HPDE6-E6E7 (cell line): Measurements from ENCODE around the gene AOPEP.
"Not testable (repeated sequence)": the region's sequence is repeated elsewhere in the genome, so short reads cannot be mapped to it uniquely, and the experiment has no call there.

ENCODE experiments used
- DNase-seq: peaks from one replicate; pipeline ENCODE4 v3.0.0; 2011; ENCODE audit warnings: missing footprints; ENCODE audit errors: extremely low spot score

The AOPEP gene

DNA sequence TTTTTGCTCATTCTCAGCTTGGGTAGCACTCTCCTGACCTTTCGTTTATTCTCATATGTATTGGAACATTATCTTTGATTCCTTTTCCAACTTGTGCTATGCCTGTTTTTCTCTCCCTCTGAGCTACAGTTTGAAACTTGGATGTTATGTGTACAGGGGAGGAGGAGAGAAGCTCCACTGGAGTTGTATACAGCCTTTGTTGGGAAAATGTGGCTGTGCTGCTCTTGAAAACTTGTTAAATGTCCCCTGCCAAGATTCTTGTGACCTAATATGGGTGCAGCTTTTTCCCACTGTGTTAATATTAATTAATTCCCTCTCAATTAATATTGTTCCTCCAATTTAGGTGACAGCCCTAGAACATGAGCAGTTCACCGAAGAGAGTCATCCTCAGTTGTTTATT, 235.4 kb downstream of the AOPEP start:
- DNase-seq: no peak

DNA sequence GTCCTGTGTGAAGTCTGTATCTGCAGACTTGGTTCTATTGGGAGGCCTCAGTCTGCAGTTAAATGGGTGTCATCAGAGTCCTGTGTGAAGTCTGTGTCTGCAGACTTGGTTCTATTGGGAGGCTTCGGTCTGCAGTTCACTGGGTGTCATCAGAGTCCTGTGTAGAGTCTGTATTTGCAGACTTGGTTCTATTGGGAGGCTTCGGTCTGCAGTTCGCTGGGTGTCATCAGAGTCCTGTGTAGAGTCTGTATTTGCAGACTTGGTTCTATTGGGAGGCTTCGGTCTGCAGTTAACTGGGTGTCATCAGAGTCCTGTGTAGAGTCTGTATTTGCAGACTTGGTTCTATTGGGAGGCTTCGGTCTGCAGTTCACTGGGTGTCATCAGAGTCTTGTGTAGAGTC, 239.1 kb downstream of the AOPEP start:
- DNase-seq: not testable (repeated sequence)

DNA sequence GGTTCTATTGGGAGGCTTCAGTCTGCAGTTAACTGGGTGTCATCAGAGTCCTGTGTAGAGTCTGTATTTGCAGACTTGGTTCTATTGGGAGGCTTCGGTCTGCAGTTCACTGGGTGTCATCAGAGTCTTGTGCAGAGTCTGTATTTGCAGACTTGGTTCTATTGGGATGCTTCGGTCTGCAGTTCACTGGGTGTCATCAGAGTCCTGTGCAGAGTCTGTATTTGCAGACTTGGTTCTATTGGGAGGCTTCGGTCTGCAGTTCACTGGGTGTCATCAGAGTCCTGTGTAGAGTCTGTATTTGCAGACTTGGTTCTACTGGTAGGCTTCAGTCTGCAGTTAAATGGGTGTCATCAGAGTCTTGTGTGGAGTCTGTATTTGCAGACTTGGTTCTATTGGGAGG, 239.5 kb downstream of the AOPEP start:
- DNase-seq: not testable (repeated sequence)

DNA sequence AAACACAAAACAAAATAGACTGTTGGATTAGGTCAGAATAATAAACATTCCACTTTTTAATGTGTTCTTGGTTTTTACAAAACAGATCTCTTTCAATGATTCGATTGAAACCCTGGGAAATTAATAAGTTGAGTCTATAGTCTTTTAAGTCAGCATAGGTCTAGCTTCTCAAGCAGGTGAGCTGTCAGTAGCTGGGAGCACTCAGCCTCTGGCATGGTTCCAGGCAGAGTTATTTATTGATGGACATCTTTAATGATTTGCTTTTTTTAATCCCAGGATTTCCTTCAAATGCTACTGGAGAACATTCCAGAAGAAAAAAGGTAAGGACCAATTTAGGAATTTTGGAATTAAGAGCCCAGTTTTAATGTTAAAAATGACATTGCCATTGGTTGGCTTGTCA, 241.0 kb downstream of the AOPEP start:
- no peak for DNase-seq

DNA sequence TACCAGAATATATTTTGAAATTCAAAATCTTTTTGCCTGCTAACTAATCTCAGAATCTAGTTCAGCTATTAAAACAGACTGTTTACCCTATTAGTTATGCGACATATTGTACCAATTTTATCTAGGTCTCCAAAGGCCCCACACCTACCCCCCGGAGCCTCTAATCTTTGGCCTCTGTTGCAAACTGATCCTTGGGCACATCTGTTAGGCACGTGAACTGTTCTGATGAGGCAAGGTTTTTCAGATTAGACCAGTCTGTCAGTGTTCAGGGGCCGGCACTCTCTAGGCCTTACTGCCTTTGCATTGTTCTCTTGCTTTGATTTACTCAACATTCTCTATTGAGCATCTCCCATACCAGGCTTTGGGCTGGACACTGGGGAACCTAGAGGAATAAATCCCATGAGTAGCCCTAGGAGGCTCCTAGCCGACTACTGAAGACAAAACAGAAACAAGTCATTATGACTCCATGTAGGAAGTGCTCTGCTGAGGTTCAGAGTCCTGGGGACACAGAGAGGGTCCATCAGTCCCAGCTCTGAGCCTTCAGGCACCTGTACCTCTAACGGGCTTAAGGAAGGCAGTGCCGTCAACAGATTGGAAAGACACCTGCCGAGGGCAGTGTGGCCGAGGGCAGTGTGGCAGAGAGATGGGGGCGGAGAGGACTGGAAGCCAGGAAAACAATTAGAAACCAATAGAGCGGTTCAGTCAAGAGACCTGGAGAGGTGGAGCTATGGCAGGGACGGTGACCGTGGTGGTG, 245.1 kb downstream of the AOPEP start:
- no peak for DNase-seq

DNA sequence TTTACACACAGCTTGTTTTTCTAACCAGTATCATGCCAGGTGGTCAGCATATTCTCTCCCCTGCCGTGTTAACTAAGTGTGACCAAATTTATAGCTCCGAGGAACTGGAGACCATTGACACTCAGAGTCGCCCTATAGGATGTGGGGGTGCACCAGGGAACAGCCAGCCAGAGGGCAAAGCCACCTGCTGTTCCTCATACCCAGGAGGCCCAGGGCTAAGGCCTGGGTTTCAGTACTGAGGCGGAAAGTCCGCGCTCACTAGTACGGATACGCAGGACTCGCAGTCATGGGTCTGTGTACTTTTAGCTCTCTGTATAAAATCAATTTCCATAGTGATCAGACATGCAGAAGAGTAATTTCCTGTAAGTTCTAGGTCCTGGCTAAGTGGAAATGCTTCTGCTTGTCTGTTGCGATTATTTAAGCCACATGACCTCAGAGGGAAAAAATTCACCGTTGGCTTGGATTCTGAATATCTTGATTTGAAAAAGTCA, 247.0 kb downstream of the AOPEP start:
- no peak for DNase-seq

DNA sequence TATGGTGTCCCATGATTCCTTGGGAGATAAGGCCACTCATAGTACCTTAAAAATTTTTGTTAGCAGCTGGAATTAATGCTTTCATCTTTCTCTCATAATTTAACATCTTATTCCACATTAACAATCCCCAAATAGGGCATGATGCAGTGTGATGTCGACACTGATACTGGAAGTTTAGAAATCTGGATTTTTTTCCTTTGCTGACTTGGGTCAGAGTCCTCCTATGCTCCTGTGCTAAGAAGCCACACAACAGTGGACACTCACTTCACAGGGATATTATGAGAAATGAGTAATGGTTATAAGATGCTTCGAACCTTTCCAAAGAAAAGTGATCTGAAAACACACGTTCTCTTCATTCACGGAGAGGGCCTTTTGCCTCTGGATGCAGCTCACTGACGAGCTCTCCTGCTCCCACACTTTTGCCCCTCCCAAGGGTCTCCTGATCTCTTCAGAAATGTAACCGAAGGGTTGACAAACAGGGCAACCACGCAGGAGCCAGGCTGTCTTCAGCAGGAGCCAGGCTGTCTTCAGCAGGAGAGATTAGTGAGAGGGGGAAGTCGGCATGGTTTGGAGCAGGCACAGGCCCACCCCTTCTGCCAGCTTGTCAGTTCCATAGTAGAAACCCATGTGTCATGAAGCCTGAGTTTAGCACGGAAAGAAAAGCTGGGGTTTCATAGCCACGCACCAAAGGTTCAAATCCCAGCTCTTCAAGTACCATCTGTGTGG, 247.8 kb downstream of the AOPEP start:
- DNase-seq: no peak

DNA sequence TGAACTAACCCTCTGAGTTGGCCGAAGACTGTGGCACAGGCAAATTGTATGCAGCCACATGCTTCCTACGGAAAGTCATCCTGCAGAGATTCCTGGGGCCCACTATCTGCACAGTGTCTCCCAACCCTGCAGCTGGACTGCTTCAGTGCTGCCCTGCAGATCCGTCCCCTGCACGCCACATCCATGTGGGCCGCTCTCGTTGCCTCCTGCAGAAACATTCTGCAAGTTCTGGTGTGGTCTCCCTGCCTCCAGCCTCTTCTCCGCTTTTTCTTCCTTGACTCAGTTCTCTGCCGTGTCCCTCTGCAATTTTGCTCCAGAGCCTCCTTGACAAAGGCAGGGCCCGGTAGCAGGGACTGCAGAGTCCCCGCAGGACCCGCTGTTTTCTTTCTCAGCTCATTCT, 249.0 kb downstream of the AOPEP start:
- DNase-seq: no peak

DNA sequence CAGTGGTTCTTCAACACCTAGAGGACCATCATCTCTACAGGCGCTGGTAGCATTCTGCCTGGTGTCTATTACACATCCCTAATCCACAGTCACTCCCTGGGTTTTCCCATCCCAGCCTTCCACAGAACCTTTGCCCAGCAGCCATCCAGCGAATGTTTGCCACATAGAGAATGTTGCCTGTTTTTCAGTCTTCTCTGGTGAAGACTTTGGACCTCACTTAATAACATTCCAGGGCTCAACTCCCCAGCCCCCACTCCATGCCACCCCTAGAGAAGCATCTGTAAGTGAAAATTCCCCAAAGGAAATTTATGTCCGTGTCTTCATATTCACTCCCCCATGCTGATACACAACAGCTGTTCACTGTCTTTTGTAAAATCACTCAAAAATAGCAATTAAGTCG, 249.6 kb downstream of the AOPEP start:
- no peak for DNase-seq

DNA sequence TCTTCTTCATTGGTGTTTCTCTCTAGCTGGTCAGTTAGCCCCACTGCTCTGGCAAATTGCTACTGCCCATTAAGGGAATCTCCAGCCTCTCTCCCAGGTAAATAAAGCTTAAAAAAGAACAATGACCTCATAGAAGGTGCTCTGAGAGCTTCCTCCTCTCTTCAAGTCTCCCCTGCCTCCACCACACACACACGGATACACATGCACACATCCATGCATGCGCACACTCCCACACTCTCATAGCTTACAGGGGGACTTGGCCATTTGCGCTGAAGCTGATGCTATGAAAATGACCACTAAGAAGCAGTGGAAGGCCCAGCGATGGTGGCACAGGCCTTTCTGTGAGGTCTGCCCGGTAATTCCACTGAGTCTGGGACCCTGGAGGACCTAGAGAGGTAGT, 250.9 kb downstream of the AOPEP start:
- DNase-seq: no peak

DNA sequence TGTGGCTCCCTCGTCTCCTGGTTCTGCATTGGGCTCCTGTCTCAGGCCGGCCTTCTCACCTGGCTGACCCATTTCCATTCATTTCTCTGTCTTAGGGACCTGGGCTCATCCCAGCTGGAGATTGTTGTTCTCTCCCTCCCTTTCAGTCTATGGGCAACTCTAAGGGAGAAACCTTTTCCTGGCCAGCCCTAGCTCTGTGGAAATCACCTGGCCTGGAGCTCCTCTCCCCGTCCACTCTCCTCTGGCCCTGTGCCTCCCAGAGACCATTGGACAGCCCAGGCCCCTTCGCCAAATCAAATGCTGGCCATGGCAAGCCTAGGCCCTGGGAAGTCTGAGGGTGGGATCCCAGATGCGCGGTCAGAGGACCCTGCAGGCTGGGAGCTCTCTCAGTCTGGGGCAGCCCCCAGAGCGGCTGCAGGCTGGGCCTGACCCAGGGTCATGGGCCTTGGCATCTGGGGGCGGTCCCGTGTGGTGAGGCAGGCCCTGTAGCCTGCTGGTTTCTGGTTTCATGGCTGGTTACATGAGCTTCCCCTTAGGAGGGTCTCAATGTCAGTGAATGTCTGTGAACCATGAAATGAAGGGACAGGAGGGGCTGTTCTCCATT, 253.5 kb downstream of the AOPEP start:
- DNase-seq: no peak

DNA sequence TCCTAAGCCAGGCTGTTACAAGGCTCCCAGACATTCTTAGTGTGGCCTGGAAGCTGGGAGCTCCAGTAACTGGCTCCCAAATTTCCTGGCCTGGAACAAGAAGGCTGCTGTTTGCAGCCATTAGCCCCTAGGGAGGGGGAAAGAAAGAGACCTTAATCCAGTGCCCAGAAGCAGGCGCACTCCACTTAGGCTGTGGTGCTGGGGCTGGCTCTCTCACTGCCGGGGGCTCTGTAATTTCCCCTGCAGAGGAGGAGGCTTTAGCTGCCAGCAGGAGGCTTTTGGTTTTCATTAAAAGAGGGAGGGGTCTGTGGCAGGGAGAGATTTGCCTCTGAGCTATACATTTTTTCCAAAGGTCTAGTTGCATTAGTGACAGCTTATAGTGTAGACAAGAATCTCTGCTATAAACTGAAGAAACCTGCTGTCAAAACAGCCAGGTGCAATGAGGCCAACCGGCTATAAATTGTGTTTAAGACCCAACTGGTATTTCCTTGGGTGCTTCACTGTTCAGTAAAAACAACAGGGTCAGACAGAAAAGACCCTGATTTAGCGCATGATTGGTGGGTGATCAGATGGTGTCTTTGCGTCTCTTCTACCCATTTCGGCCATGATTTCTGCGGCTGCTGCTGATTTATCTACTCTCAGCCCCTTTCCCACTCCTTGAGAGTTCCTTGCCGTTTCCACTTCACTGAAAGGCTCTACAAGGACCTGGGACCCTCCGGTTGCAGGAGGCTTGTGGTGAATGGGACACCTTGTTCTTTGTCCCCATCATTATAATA, 254.6 kb downstream of the AOPEP start:
- no peak for DNase-seq

DNA sequence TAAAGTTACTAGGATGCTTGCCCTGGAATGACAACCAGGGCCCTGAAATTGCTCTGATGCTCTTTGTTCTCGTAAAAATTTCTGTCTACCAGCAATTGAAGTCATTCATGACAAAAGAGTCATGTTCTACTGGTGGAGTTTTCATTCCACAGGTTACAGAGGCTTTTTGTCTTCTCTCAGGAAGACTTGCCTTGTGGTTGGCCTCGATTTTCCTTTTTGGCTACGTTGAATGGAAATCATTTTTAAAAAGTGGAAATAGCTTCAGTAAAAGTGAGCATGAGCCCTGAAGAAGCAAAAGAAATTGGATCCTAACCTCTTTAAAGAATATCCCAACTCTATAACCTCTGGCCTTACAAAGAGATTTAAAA, 255.2 kb downstream of the AOPEP start:
- no peak for DNase-seq

DNA sequence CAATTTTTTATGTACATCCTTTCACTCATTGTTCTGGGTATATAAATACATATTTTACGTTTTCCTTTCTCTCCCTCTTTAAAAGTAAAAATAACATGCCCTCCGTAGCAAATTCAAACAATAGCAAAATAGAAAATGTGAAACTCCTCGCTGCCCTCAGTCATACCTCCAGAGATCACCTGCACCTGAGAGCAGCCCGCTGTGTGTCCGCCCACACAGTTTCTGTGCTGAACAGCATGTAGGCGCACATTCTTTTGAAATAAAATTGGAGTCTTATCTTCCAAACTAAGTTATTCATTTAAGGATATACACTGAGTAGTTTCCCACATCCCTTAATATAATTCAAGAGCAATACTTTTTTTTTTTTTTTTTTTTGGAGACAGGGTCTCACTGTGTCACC, 255.7 kb downstream of the AOPEP start:
- no peak for DNase-seq

DNA sequence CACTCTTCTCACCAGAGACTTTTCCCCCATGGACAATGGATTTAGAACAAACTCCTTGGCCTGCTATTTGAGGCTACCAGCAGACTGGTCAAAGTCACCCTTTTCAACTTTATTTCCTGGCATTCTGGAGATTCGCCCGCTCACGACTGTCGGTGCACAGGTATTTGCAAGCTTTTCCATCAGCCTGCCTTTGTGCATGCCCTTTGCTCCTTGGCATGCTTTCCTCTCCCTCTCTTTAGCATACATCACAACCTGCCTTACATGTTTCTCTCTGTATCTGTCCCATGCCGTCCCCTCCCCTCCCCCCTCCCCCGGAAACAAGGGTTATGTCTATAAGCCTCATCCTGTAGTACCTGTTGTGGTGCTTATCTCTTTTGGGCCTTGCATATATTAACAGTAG, 257.1 kb downstream of the AOPEP start:
- DNase-seq: no peak

DNA sequence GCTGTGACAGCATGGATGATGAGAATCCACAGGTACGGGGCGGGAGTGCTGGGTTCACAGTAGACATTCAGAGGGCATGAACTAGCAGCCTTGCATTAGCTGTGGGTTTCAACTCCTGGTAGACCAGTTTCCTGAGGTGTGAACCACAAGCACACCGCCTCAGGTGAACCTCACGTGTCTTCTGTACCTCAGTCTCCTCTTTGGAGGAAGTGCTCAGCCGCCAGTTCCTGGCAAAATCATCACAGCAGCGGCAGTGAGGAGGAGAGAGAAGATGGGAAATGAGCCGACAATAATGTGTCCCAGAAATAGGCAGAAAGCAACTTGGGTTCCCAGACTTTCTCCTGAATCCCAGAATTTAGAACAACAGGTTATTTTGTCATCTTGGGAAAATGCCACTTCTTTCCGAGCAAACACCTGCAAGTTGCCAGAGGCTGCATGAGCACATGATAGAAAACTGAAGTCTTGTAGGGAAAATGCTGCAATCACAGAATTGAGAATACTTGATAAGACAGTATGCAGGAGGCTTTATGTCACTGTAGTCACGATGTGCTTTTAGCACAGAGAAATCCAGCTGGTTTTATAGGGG, 258.5 kb downstream of the AOPEP start:
- no peak for DNase-seq

DNA sequence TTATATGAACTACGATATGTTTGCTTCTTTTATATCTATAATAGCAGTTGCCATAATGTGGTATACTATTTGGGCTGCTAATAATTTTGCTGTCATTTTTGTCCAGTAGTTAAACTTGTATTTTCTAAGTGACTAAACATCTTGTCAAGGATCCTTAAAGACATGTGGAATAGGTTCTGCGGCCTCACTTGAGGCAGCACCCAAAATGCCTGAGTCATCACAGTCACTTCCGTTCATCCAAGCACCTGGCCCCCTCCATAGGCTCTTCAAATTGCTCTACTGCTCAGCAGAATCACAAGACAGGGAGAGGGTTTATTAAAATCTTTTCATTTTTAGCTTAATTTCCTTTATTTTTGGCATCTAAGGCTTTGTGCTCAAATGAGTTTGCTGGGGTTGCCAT, 259.1 kb downstream of the AOPEP start:
- no peak for DNase-seq

DNA sequence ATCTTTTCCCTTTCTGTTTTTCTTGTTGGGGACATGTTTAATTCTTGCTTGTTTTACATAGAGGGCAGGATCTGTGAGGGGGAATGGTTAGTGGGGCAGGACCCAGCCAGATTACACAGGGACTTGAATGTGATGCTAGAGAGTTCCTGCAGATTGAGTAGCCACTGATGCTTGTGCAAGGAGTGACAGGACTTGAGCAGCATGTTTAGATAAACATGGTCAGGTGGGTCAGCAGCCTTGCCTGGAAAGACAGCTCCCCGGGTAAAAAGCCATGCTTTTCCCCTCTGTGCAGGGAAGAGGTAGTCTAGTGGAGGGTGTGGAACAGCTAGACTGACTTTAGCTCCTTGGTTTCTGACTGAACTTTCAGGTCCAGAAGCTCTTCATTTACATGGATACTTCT, 261.2 kb downstream of the AOPEP start:
- DNase-seq: no peak

DNA sequence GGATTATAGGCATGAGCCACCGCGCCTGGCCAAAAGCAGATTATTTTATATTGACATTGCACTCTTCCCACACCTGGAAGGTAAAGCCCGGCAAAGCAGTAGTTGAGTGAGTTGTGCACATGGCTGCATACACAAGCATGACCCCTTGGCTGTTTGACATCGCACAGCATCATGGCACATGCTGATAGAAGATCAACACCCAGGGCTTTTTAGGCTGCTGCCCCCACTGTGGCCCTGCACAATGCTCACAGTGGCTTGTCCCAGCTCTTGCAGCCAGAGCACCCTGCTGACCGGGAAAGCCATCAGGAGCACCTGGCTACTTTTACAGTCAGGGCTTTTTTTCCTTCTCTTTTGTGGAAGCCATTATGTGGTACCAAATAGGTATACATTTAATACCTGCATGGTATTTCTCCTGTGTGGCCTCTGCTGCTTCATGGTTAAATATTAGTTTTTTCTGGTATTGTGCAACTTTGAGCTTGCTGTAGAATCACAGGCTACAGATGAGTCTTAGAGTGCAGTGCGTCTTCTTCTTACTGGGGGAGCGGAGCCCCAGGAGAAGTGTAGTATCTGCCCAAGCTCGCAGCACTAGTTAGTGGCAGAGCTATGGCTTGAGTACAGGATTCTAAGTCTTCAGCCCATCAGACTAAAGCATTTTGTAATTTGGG, 264.5 kb downstream of the AOPEP start:
- DNase-seq: no peak

DNA sequence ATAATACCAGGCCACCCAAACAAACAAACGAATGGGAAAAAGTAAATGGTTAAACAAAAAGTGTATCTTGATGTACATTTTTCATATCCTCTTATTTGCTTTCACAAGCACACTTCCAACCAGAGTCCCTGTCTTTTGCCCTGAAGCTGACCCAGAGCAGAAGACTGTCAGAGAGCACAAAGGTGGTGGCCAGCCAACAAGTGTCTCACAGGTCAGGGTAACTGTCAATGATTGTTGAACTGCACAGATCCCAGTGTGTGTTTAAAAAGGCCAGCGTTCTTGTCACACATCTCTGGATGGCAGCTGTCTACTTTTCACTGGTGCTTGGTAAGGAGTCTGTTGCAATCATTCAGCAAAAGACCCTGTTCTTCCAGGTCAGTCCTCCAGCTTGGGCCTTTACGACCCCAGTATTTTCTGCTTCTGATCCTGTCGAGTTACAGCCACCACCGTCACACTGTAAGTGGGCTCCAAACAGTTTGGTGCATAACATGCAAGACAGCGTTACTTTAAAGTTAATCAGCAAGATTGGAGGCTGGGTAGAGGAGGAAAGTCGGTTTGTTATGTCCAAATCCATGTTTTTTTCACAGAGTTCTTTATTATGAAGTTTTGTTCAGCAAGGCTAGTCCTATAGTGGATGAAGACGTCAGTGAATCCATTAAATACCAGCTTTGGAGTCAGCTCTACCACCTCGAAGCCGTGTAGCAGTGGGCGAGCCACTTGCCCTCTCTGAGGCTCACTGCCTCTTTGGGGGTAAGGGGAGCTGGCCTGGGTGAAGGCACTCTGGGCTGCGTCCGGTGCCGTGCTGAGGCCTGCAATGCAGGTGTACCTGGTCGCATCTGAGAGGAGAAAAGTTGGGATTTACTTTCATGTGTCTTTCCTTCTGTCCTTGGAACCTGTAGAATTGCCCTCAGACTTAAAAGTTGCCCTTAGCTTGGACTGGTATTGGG, 265.7 kb downstream of the AOPEP start:
- no peak for DNase-seq
